D341Med (cell line): ENCODE data around the gene PCDHGA9.
"Not testable (repeated sequence)": the region's sequence is repeated elsewhere in the genome, so short reads cannot be mapped to it uniquely, and the experiment has no call there.

Experiments
- DNase-seq: peaks from one replicate; pipeline ENCODE4 v3.0.0; 2012; ENCODE audit warnings: low spot score

PCDHGA9 gene

DNA sequence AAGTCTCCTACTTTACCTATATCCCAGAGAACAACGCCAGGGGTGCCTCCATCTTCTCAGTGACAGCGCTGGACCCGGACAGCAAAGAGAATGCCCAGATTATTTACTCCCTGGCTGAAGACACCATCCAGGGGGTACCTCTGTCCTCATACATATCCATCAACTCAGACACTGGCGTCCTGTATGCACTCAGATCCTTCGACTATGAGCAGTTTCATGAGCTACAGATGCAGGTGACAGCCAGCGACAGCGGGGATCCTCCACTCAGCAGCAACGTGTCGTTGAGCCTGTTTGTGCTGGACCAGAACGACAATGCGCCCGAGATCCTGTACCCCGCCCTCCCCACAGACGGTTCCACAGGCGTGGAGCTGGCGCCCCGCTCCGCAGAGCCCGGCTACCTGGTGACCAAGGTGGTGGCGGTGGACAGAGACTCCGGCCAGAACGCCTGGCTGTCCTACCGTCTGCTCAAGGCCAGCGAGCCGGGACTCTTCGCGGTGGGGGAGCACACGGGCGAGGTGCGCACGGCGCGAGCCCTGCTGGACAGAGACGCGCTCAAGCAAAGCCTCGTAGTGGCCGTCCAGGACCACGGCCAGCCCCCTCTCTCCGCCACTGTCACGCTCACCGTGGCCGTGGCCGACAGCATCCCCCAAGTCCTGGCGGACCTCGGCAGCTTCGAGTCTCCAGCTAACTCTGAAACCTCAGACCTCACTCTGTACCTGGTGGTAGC is 12.1 kb downstream of the PCDHGA9 start:
- not testable (repeated sequence) for DNase-seq

GRCh38 chr5:141415275-141415618 is 12.7 kb downstream of the PCDHGA9 start:
- not testable (repeated sequence) for DNase-seq

DNA sequence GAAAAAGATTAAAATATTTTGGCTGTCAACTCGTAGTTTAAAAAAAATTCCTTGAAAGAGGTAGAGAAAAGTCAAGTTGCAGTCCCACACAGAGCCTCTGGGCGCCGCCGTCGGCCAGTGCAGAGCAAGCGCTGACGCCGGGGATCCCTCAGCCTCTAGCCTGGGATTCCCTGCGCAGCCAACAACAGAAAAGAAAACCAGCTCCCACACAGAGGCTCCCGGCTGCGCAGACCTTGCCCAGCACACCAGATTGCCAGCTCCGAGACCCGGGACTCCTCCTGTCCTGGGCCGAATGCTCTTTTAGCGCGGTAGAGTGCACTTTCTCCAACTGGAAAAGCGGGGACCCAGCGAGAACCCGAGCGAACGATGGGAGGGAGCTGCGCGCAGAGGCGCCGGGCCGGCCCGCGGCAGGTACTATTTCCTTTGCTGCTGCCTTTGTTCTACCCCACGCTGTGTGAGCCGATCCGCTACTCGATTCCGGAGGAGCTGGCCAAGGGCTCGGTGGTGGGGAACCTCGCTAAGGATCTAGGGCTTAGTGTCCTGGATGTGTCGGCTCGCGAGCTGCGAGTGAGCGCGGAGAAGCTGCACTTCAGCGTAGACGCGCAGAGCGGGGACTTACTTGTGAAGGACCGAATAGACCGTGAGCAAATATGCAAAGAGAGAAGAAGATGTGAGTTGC is 15.1 kb downstream of the PCDHGA9 start, which contains the start of gene PCDHGB7:
TSS of gene PCDHGB7 (plus strand) at position 184 of the 679 bp plus-strand sequence. CDS start at position 367, 183 bp downstream.
- not testable (repeated sequence) for DNase-seq

- DNase-seq = no peak
Observed at GRCh38 chr5:141419074-141419880, 16.7 kb downstream of the PCDHGA9 start.

- DNase-seq = no peak
Observed at GRCh38 chr5:141420855-141421488, 18.4 kb downstream of the PCDHGA9 start, which contains the start of gene PCDHGA11. PCDHGA11 (plus strand) TSS chr5:141421051; CDS start chr5:141421228, 177 bp downstream.

DNA sequence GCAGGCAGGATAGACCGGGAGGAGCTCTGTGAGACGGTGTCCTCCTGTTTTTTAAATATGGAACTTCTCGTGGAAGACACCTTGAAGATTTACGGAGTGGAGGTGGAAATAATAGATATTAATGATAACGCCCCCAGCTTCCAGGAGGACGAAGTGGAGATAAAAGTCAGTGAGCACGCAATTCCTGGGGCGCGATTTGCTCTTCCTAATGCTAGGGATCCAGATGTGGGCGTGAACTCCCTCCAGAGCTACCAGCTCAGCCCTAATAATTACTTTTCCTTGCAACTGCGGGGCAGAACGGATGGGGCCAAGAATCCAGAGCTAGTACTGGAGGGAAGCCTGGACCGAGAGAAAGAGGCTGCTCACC is 18.9 kb downstream of the PCDHGA9 start:
- DNase-seq = no peak

- DNase-seq = no peak
Observed at GRCh38 chr5:141422742-141423291, 20.2 kb downstream of the PCDHGA9 start.

DNA sequence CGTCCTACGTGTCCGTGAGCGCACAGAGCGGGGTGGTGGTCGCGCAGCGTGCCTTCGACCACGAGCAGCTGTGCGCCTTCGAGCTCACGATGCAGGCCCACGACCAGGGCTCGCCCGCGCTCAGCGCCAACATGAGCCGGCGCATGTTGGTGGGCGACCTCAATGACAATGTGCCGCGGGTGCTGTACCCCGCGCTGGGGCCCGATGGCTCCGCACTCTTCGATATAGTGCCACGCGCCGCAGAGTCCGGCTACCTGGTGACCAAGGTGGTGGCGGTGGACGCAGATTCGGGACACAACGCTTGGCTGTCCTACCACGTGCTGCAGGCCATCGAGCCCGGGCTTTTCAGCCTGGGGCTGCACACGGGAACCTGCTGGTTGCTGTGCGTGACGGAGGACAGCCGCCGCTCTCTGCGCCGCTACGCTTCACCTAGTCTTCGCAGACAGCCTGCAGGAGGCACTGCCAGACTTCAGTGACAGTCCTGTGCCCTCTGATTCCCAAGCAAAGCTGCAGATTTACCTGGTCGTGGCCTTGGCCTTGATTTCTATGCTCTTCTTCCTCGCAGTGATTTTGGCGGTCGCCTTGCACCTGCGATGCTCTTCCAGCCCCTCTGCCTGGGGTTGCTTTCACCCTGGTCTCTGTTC is 25.3 kb downstream of the PCDHGA9 start:
- no peak for DNase-seq

DNA sequence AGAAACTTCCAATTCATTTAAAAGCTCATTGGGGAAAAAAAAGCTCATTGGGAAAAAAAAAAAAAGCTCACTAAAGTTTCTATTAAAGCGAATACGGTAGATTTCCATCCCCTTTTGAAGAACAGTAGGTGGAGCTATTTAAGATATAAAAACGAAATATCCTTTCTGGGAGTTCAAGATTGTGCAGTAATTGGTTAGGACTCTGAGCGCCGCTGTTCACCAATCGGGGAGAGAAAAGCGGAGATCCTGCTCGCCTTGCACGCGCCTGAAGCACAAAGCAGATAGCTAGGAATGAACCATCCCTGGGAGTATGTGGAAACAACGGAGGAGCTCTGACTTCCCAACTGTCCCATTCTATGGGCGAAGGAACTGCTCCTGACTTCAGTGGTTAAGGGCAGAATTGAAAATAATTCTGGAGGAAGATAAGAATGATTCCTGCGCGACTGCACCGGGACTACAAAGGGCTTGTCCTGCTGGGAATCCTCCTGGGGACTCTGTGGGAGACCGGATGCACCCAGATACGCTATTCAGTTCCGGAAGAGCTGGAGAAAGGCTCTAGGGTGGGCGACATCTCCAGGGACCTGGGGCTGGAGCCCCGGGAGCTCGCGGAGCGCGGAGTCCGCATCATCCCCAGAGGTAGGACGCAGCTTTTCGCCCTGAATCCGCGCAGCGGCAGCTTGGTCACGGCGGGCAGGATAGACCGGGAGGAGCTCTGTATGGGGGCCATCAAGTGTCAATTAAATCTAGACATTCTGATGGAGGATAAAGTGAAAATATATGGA is 27.9 kb downstream of the PCDHGA9 start, which contains the start of gene PCDHGA12:
TSS of gene PCDHGA12 (plus strand) at position 176 of the 782 bp plus-strand sequence. CDS start at position 429, 253 bp downstream.
- no peak for DNase-seq

DNA sequence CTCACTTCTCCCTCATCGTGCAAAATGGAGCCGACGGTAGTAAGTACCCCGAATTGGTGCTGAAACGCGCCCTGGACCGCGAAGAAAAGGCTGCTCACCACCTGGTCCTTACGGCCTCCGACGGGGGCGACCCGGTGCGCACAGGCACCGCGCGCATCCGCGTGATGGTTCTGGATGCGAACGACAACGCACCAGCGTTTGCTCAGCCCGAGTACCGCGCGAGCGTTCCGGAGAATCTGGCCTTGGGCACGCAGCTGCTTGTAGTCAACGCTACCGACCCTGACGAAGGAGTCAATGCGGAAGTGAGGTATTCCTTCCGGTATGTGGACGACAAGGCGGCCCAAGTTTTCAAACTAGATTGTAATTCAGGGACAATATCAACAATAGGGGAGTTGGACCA is 28.7 kb downstream of the PCDHGA9 start:
- no peak for DNase-seq

- not testable (repeated sequence) for DNase-seq
Observed at GRCh38 chr5:141432308-141432707, 29.7 kb downstream of the PCDHGA9 start.

DNA sequence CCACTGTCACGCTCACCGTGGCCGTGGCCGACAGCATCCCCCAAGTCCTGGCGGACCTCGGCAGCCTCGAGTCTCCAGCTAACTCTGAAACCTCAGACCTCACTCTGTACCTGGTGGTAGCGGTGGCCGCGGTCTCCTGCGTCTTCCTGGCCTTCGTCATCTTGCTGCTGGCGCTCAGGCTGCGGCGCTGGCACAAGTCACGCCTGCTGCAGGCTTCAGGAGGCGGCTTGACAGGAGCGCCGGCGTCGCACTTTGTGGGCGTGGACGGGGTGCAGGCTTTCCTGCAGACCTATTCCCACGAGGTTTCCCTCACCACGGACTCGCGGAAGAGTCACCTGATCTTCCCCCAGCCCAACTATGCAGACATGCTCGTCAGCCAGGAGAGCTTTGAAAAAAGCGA is 30.1 kb downstream of the PCDHGA9 start:
- not testable (repeated sequence) for DNase-seq

DNA sequence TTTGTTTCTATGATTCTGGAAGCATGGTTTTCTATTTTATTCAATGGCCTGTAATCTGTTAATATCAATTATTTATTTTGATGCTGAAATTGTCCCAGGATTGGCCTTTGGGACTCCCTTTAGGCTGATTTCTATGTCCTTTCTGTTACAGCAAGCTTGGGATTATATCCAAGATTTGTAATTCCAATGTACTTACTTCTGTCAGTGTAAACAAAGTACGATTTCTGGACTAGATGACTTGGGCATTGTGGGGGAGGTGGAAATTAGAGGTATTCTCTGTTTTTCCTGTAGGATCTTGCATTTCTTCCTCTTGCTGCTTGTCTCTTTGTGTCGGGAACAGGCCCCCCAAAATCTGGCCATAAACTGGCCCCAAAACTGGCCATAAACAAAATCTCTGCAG is 31.4 kb downstream of the PCDHGA9 start:
- no peak for DNase-seq

DNA sequence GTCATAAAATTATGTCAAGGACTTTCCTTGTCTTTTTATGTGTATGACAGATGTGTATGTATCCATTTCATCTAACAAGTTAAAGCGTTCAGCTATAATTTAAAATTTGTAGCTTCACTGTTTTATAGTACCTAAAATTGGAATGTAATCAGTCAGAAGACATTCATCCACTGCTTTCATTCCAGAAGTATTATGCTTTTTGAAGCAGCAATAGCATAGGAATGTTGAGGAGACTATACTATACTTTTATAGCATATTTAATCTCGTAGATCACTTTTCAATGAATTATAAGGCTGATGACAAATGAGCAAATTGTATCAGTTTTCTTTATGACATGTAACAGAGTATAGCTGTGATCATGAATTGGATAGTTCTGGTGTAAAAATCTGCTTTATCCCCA is 34.6 kb downstream of the PCDHGA9 start:
- no peak for DNase-seq

- DNase-seq = no peak
Observed at GRCh38 chr5:141439411-141440141, 37.0 kb downstream of the PCDHGA9 start.

DNA sequence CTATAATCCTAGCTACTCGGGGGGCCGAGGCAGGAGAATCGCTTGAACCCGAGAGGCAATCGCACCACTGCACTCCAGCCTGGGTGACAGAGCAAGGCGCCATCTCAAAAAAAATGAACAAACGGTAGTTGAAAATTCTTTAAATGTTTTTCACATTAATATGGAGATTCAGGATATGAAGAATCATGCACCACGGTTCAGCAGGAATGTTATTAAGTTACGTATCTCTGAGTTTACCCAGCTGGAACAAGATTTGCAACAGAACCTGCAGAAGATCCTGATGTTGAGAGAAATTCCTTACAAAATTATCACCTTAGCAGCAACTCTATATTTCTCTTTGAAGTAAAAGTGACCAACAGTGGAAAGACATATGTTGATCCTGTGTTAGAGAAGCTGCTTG is 37.8 kb downstream of the PCDHGA9 start:
- DNase-seq = no peak

DNA sequence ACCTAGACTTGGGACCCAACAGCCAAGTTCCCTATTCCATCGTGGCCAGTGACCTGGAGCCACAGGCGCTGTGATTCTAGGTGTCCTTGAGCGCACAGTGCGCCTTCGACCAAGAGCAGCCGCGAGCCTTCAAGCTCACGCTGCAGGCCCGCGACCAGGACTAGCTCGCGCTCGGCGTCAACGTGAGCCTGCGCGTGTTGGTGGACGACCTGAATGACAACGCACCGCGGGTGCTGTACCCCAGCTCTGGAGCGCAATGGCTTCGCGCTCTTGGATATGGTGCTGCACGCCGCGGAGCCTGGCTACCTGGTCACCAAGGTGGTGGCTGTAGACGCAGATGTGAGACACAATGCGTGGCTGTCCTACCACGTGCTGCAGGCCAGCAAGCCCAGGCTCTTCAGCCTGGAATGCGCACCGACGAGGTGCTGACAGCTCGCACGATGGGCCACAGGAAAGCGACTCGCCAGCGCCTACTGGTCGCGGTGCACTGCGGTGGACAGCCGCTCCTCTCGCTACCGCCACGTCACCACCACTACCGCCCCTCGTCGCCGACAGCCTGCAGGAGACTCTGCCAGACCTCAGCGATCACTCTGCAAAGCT is 39.1 kb downstream of the PCDHGA9 start:
- no peak for DNase-seq
